Right ventricle myocardium superior (tissue), 1 donor: ENCODE data around the gene ZNF609. TPM values are rescaled to one million over a fixed set of nuclear protein-coding genes. Genes with fewer than 3 reads are reported as not detected.
A peak's percentile ranks its signal among the peaks of the same experiment; 100 is the strongest.
"Not testable (repeated sequence)": the region's sequence is repeated elsewhere in the genome, so short reads cannot be mapped to it uniquely, and the experiment has no call there.

Experiments used
- ATAC-seq: fragments of 200-7000 bp; cut with Tn5 transposase; one replicate; pipeline ENCODE4 v1.9.1; 2020; ENCODE audit warnings: mild to moderate bottlenecking; ENCODE audit not compliant: poor library complexity
- DNase-seq: peaks from one replicate; pipeline ENCODE4 v3.0.0-alpha.2; 2020
- intact Hi-C: fragments of 100-400 bp; cut with DNase I; formaldehyde crosslinking; loops from one replicate; pipeline ENCODE4 v1.11.2; 2022
- total RNA-seq: library from RNA; stranded (reverse); fragmentation: NEBNext Ultra II Directional; extraction: Animal tissue kit (Norgen Biotek cat#: 25700); gene quantifications from one replicate; pipeline ENCODE4 v1.2.1, GENCODE V29; 2021
- donor health status: DM: no; HTN: yes; CAD: no; lungs with severe emphysema.

ZNF609 gene
- total RNA-seq, 1 donor from 2014 or later = 15.5 TPM

- intact Hi-C loops = no loop called here
- DNase-seq (no peak), ATAC-seq (peak; percentile 70)
These were observed 136.5 kb downstream of the ZNF609 start for GRCh38 chr15:64596701-64597476.

GRCh38 chr15:64597477-64597822 is 137.1 kb downstream of the ZNF609 start:
- intact Hi-C loops = no loop called here
- ATAC-seq (no peak), DNase-seq (no peak)

- DNase-seq (no peak), ATAC-seq (no peak)
- intact Hi-C loops = no loop called here
These were observed 138.8 kb downstream of the ZNF609 start for GRCh38 chr15:64599226-64599625.

GRCh38 chr15:64599716-64600115 is 139.3 kb downstream of the ZNF609 start:
- DNase-seq = no peak
- ATAC-seq = no peak
- intact Hi-C loops = no loop called here

GRCh38 chr15:64600794-64601193 is 140.4 kb downstream of the ZNF609 start:
- DNase-seq (no peak), ATAC-seq (no peak)
- intact Hi-C loops = no loop called here

- ATAC-seq (no peak), DNase-seq (no peak)
- intact Hi-C loops = no loop called here
These were observed 143.9 kb downstream of the ZNF609 start for GRCh38 chr15:64604319-64604718.

- intact Hi-C loops, DNase-seq, ATAC-seq: not testable (repeated sequence)
These were observed 147.0 kb downstream of the ZNF609 start for GRCh38 chr15:64607416-64607815.

GRCh38 chr15:64610257-64610919 is 150.0 kb downstream of the ZNF609 start:
- DNase-seq (no peak), ATAC-seq (no peak)
- intact Hi-C loops = no loop called here

- ATAC-seq (no peak), DNase-seq (no peak)
- intact Hi-C loops = no loop called here
These were observed 150.8 kb downstream of the ZNF609 start for GRCh38 chr15:64611085-64611725.

GRCh38 chr15:64614519-64614918 is 154.1 kb downstream of the ZNF609 start:
- intact Hi-C loops = no loop called here
- ATAC-seq (no peak), DNase-seq (no peak)

- ATAC-seq = no peak
- no peak for DNase-seq
- intact Hi-C loops = no loop called here
These were observed 157.3 kb downstream of the ZNF609 start for GRCh38 chr15:64617727-64618126.

GRCh38 chr15:64618138-64618537 is 157.8 kb downstream of the ZNF609 start:
- no peak for DNase-seq
- ATAC-seq = no peak
- intact Hi-C loops = no loop called here

GRCh38 chr15:64618540-64618939 is 158.2 kb downstream of the ZNF609 start:
- ATAC-seq (no peak), DNase-seq (no peak)
- intact Hi-C loops = no loop called here

GRCh38 chr15:64619880-64620839 is 159.8 kb downstream of the ZNF609 start:
- intact Hi-C loops = no loop called here
- ATAC-seq (peak; percentile 22), DNase-seq (no peak)

- intact Hi-C loops = no loop called here
- ATAC-seq = no peak
These were observed 160.7 kb downstream of the ZNF609 start for GRCh38 chr15:64621056-64621455.

GRCh38 chr15:64622410-64623260 is 162.3 kb downstream of the ZNF609 start:
- DNase-seq = no peak
- intact Hi-C loops = no loop called here
- ATAC-seq = peak; percentile 20

More at GRCh38 chr15:64621056-64621455, 160.7 kb downstream of the ZNF609 start:
- DNase-seq = no peak

GRCh38 chr15:64623347-64623996 is 163.1 kb downstream of the ZNF609 start:
- ATAC-seq (no peak), DNase-seq (no peak)
- intact Hi-C loops = no loop called here
